ENCODE results near the gene DCC. TPM values are rescaled to one million over a fixed set of nuclear protein-coding genes. Genes with fewer than 3 reads are reported as not detected.

Gene DCC
- polyA plus RNA-seq, 1 of the 3 experiments (the other 2 are of a cell fraction): 0.20 TPM

DNA sequence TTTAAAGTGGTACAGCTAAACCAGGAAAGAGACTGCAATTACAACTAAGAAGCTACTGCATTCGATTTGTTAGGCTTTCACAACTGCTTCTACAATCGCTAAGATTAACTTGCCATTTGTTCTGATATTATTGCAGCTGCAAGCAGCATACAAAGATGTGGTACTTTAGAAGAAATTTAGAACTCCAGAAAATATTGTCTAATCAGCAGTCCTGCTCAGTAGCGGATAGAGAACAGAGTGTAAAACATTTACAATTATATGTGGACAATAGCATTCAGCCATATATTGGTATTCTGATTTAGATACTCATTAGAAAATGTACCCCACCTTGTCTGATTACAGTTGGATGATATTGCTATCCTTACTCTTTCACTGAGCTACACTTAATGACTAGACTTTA, 265.3 kb downstream of the DCC start:
- ChIA-PET CTCF (interaction anchor here (0.8 kb wide), 1 partner anchor 65 kb away, joined by 3 read pairs; no protein-coding TSS in a partner anchor), POLR2A (no interaction called here)
- no peaks in the 10 kb centered on the region for H3K36me3 ChIP-seq (replicated peaks in 1 of 2; ENCODE audit: control insufficient read depth in 1 of 2, insufficient read depth in 2 of 2, low read length in 1 of 2)
- no peaks in the 10 kb centered on the region for H3K9me3 ChIP-seq
- WGBS (ENCODE audit: low lambda C conversion rate): 43% methylated on average over 3 of the region's 3 CpGs
- no peak for DNase-seq
- no peaks in the 10 kb centered on the region; a peak in 1 of 4 replicates for H3K4me1 ChIP-seq (ENCODE audit: control insufficient read depth in 1 of 2, insufficient read depth in 2 of 2, low read depth in 1 of 2, low read length in 1 of 2)
- H3K27me3 ChIP-seq (ENCODE audit: insufficient read depth): no peaks in the 10 kb centered on the region
- H3F3A ChIP-seq (replicated peaks; ENCODE audit: insufficient read depth): no peaks in the 10 kb centered on the region
- H3K4me2 ChIP-seq: no peak overlapping the region
- no peaks in the 10 kb centered on the region for H3K79me2 ChIP-seq (ENCODE audit: insufficient read depth)
- no peak overlapping the region for H2AFZ ChIP-seq (ENCODE audit: low read depth)
- no peaks in the 10 kb centered on the region for H3K9me2 ChIP-seq
- no peak overlapping the region for H3K4me3 ChIP-seq (ENCODE audit: low read depth in 2 of 2, low read length in 1 of 2)
- H4K20me1 ChIP-seq (ENCODE audit: insufficient read depth): no peaks in the 10 kb centered on the region
- TF ChIP-seq, protein P1, sequence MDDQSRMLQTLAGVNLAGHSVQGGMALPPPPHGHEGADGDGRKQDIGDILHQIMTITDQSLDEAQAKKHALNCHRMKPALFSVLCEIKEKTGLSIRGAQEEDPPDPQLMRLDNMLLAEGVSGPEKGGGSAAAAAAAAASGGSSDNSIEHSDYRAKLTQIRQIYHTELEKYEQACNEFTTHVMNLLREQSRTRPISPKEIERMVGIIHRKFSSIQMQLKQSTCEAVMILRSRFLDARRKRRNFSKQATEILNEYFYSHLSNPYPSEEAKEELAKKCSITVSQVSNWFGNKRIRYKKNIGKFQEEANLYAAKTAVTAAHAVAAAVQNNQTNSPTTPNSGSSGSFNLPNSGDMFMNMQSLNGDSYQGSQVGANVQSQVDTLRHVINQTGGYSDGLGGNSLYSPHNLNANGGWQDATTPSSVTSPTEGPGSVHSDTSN (IDR thresholded peaks at IDR 0.05): no peak
- TF ChIP-seq FOXJ3 (CRISPR knock-in tag; IDR thresholded peaks at IDR 0.05) (no peak), RCOR1 (IDR thresholded peaks at IDR 0.05; ENCODE audit: low read length) (no peak), TAF1 (IDR thresholded peaks at IDR 0.05; ENCODE audit: borderline replicate concordance, low read depth, low read length) (no peak), FOSL2 (IDR thresholded peaks at IDR 0.05; ENCODE audit: borderline replicate concordance, low read depth) (no peak), ELF1 (IDR thresholded peaks at IDR 0.05) (no peak), SMC3 (IDR thresholded peaks at IDR 0.05; ENCODE audit: low read depth, low read length) (no peak), TCF12 (IDR thresholded peaks at IDR 0.05) (no peak), JUND (IDR thresholded peaks at IDR 0.05) (no peak), TEAD4 (IDR thresholded peaks at IDR 0.05; ENCODE audit: borderline replicate concordance, insufficient read depth) (no peak), USF1 (IDR thresholded peaks at IDR 0.05; ENCODE audit: borderline replicate concordance, low read depth) (no peak), CTCF (IDR thresholded peaks at IDR 0.05) (no peak), EP300 (IDR thresholded peaks at IDR 0.05; ENCODE audit: borderline replicate concordance in 1 of 2, low read depth in 1 of 2, low read length in 1 of 2) (no peak), RFX5 (IDR thresholded peaks at IDR 0.05; ENCODE audit: low read length) (no peak), POLR2AphosphoS5 (IDR thresholded peaks at IDR 0.05; ENCODE audit: low read depth, low read length) (no peak), NRF1 (IDR thresholded peaks at IDR 0.05; ENCODE audit: low read depth, low read length) (no peak), FOXM1 (IDR thresholded peaks at IDR 0.05; ENCODE audit: low read depth) (no peak), EZH2phosphoT487 (IDR thresholded peaks at IDR 0.05; ENCODE audit: borderline replicate concordance, low read depth) (no peak)
- TF ChIP-seq, protein P2, sequence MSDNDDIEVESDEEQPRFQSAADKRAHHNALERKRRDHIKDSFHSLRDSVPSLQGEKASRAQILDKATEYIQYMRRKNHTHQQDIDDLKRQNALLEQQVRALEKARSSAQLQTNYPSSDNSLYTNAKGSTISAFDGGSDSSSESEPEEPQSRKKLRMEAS (IDR thresholded peaks at IDR 0.05; ENCODE audit: low read depth): no peak
- TF ChIP-seq, protein P3, sequence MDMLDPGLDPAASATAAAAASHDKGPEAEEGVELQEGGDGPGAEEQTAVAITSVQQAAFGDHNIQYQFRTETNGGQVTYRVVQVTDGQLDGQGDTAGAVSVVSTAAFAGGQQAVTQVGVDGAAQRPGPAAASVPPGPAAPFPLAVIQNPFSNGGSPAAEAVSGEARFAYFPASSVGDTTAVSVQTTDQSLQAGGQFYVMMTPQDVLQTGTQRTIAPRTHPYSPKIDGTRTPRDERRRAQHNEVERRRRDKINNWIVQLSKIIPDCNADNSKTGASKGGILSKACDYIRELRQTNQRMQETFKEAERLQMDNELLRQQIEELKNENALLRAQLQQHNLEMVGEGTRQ (IDR thresholded peaks at IDR 0.05; ENCODE audit: borderline replicate concordance, low read depth, low read length): no peak
- H3K27ac ChIP-seq (ENCODE audit: low read depth in 2 of 2, low read length in 1 of 2): no peak overlapping the region
- H3K9ac ChIP-seq: no peak overlapping the region
